Neural cell (in vitro differentiated cells): ENCODE results near the gene SPG11. TPM values are rescaled to one million over a fixed set of nuclear protein-coding genes. Genes with fewer than 3 reads are reported as not detected.

Experiments
- H2AFZ ChIP-seq: fragments of 200-600, 300-800 bp; sonication (generic), shearing (Covaris generic); 2 replicates; pipeline ENCODE4 v1.6.0; 2014; ENCODE audit warnings: low read depth, mild to moderate bottlenecking, antibody characterized with exemption, low read length, moderate library complexity
- H3F3A ChIP-seq: fragments of 200-600 bp; shearing (Covaris generic); 2 replicates; pipeline ENCODE4 v1.6.1; 2016; ENCODE audit warnings: mild to moderate bottlenecking, moderate library complexity, mixed read lengths, antibody characterized with exemption, low read length; ENCODE audit not compliant: insufficient read depth, poor library complexity, severe bottlenecking
- H3K27ac ChIP-seq: fragments of 200-600, 300-800 bp; sonication (generic), shearing (Covaris generic); 2 replicates; pipeline ENCODE4 v1.5.1; 2014; ENCODE audit warnings: mild to moderate bottlenecking, low read length, moderate library complexity
- H3K27me3 ChIP-seq: fragments of 300-800, 200-600 bp; sonication (generic), shearing (Covaris generic); 2 replicates; pipeline ENCODE4 v1.6.0; 2014; ENCODE audit warnings: mild to moderate bottlenecking, low read depth, low read length, moderate library complexity; ENCODE audit not compliant: insufficient read depth
- H3K36me3 ChIP-seq: fragments of 300-800, 200-600 bp; sonication (generic), shearing (Covaris generic); 2 replicates; pipeline ENCODE4 v1.5.1; 2014; ENCODE audit warnings: mild to moderate bottlenecking, antibody characterized with exemption, low read length, moderate library complexity; ENCODE audit not compliant: insufficient read depth
- H3K4me2 ChIP-seq: fragments of 300-800, 200-600 bp; sonication (generic), shearing (Covaris generic); 2 replicates; pipeline ENCODE4 v1.6.0; 2014; ENCODE audit warnings: mild to moderate bottlenecking, low read length
- H3K4me3 ChIP-seq: fragments of 300-800, 200-600 bp; sonication (generic), shearing (Covaris generic); 2 replicates; pipeline ENCODE4 v1.5.1; 2014; ENCODE audit warnings: mild to moderate bottlenecking, low read length, moderate library complexity
- H3K79me2 ChIP-seq: fragments of 200-600 bp; shearing (Covaris generic); replicated peaks from 2 replicates; pipeline ENCODE4 v1.6.0; 2014; ENCODE audit warnings: mild to moderate bottlenecking, low read length, moderate library complexity; ENCODE audit not compliant: insufficient read depth
- H3K9ac ChIP-seq: fragments of 300-800, 200-600 bp; sonication (generic), shearing (Covaris generic); 2 replicates; pipeline ENCODE4 v1.6.1; 2016; ENCODE audit warnings: mild to moderate bottlenecking, low read length, mixed read lengths
- H3K9me2 ChIP-seq: fragments of 200-600 bp; shearing (Covaris generic); 2 replicates; pipeline ENCODE4 v1.6.1; 2016; ENCODE audit warnings: mild to moderate bottlenecking, low read length, mixed read lengths; ENCODE audit not compliant: insufficient read depth
- H3K9me3 ChIP-seq: fragments of 200-600, 300-800 bp; sonication (generic), shearing (Covaris generic); 2 replicates; pipeline ENCODE4 v1.6.1; 2016; ENCODE audit warnings: mild to moderate bottlenecking, mixed run types, low read length, moderate library complexity, mixed read lengths
- H4K20me1 ChIP-seq: fragments of 200-600 bp; shearing (Covaris generic); 2 replicates; pipeline ENCODE4 v1.6.1; 2016; ENCODE audit warnings: mild to moderate bottlenecking, mixed run types; ENCODE audit not compliant: insufficient read depth
- CTCF ChIP-seq: fragments of 450-650 bp; IDR thresholded peaks from 2 replicates; pipeline ENCODE4 v1.5.1; 2014; ENCODE audit warnings: antibody characterized with exemption, mild to moderate bottlenecking, moderate library complexity; ENCODE audit not compliant: poor library complexity, severe bottlenecking
- EP300 ChIP-seq: fragments of 450-650 bp; conservative IDR thresholded peaks from 2 replicates; pipeline ENCODE4 v1.6.1; 2014; ENCODE audit warnings: antibody characterized with exemption, mild to moderate bottlenecking, moderate library complexity; ENCODE audit not compliant: poor library complexity, severe bottlenecking
- EZH2 ChIP-seq: fragments of 200-600, 300-800 bp; shearing (Covaris generic), sonication (generic); IDR thresholded peaks from 2 replicates; pipeline ENCODE4 v1.6.1; 2014; ENCODE audit warnings: antibody characterized with exemption, low read length, borderline replicate concordance, mild to moderate bottlenecking; ENCODE audit not compliant: insufficient read depth, poor library complexity, severe bottlenecking
- MXI1 ChIP-seq: fragments of 450-650 bp; conservative IDR thresholded peaks from 2 replicates; pipeline ENCODE4 v1.6.1; 2014; ENCODE audit warnings: antibody characterized with exemption, mild to moderate bottlenecking; ENCODE audit not compliant: poor library complexity, severe bottlenecking
- POLR2AphosphoS5 ChIP-seq: IDR thresholded peaks from 2 replicates; pipeline ENCODE4 v1.6.1; 2012
- RAD21 ChIP-seq: fragments of 450-650 bp; conservative IDR thresholded peaks from 2 replicates; pipeline ENCODE4 v1.6.1; 2014; ENCODE audit warnings: antibody characterized with exemption, mild to moderate bottlenecking, moderate library complexity
- REST ChIP-seq: IDR thresholded peaks from 2 replicates; pipeline ENCODE4 v1.6.1; 2012; ENCODE audit warnings: borderline replicate concordance
- SMC3 ChIP-seq: fragments of 450-650 bp; conservative IDR thresholded peaks from 2 replicates; pipeline ENCODE4 v1.6.1; 2014; ENCODE audit warnings: antibody characterized with exemption, mild to moderate bottlenecking, moderate library complexity; ENCODE audit not compliant: poor library complexity
- polyA plus RNA-seq: library from polyadenylated mRNA; depleted of rRNA; stranded (reverse); fragments of >200 nt; gene quantifications from 2 replicates; pipeline ENCODE4 v1.2.3, GENCODE V29; 2014

The SPG11 gene
- polyA plus RNA-seq, 1 donor from 2014 or later, result 52.2 TPM

GRCh38 chr15:44668921-44669320 lies 5.5 kb upstream of the SPG11 start:
- H3K27ac ChIP-seq, result no peak overlapping the region
- TF ChIP-seq SMC3, result no peak
- no peak for TF ChIP-seq REST
- TF ChIP-seq CTCF, result no peak
- no peak for TF ChIP-seq EZH2
- TF ChIP-seq EP300, result no peak
- no peak for TF ChIP-seq POLR2AphosphoS5
- no peak for TF ChIP-seq RAD21
- no peak for TF ChIP-seq MXI1
- H3K9me3 ChIP-seq, result no peaks in the 10 kb centered on the region
- no peak overlapping the region for H3K4me2 ChIP-seq
- H3K79me2 ChIP-seq, result no peaks in the 10 kb centered on the region
- no peaks in the 10 kb centered on the region for H3K9me2 ChIP-seq
- no peaks in the 10 kb centered on the region for H3F3A ChIP-seq
- H3K36me3 ChIP-seq, result no peaks in the 10 kb centered on the region
- no peaks in the 10 kb centered on the region for H3K27me3 ChIP-seq
- no peaks in the 10 kb centered on the region for H4K20me1 ChIP-seq
- no peak overlapping the region for H3K4me3 ChIP-seq
- H3K9ac ChIP-seq, result no peak overlapping the region
- H2AFZ ChIP-seq, result no peak overlapping the region

- Histone ChIP-seq H2AFZ (no peak overlapping the region), H3K27me3 (no peaks in the 10 kb centered on the region), H3K27ac (no peak overlapping the region), H3K4me3 (no peak overlapping the region), H4K20me1 (no peaks in the 10 kb centered on the region), H3F3A (no peaks in the 10 kb centered on the region), H3K9me3 (no peaks in the 10 kb centered on the region), H3K79me2 (peaks cover 8% of the 10 kb centered on the region), H3K4me2 (no peak overlapping the region), H3K9me2 (no peaks in the 10 kb centered on the region), H3K9ac (no peak overlapping the region), H3K36me3 (no peaks in the 10 kb centered on the region)
- TF ChIP-seq POLR2AphosphoS5 (no peak), RAD21 (no peak), EZH2 (no peak)
Observed at GRCh38 chr15:44667039-44667360, 3.5 kb upstream of the SPG11 start.
